Calu3 (cell line): ENCODE measurements around the gene KIF19. TPM values are rescaled to one million over a fixed set of nuclear protein-coding genes. Genes with fewer than 3 reads are reported as not detected.

ENCODE experiments used
- BruUV-seq: library from RNA; stranded (reverse); fragments of 400-500 nt; replicated peaks from 2 replicates; lab custom pipeline; 2021; lab: Mats Ljungman, UMichigan
- CTCF ChIA-PET: fragments of 300-600 bp; sonication (Branson Sonifier 250); formaldehyde crosslinking; loops from one replicate; lab custom pipeline; 2022; ENCODE audit warnings: antibody characterized with exemption; lab: Charles Lee
- DNase-seq: peaks from one replicate; pipeline ENCODE4 v3.0.0; 2022
- H3K27ac Mint-ChIP-seq: one replicate; pipeline ENCODE4 v1.8.0; 2022; ENCODE audit warnings: mixed read lengths; ENCODE audit not compliant: unreplicated experiment
- H3K27me3 Mint-ChIP-seq: one replicate; pipeline ENCODE4 v1.8.0; 2022; ENCODE audit warnings: mixed read lengths; ENCODE audit not compliant: unreplicated experiment
- H3K36me3 Mint-ChIP-seq: one replicate; pipeline ENCODE4 v1.8.0; 2022; ENCODE audit warnings: mild to moderate bottlenecking, moderate library complexity, mixed read lengths; ENCODE audit not compliant: insufficient read depth, unreplicated experiment
- H3K4me1 Mint-ChIP-seq: one replicate; pipeline ENCODE4 v1.8.0; 2022; ENCODE audit warnings: mild to moderate bottlenecking, low read depth, mixed read lengths; ENCODE audit not compliant: unreplicated experiment
- H3K4me3 Mint-ChIP-seq: one replicate; pipeline ENCODE4 v1.8.0; 2022; ENCODE audit warnings: mild to moderate bottlenecking, low read depth, moderate library complexity, mixed read lengths; ENCODE audit not compliant: unreplicated experiment
- H3K9me3 Mint-ChIP-seq: one replicate; pipeline ENCODE4 v1.8.0; 2022; ENCODE audit warnings: low read depth, mixed read lengths; ENCODE audit not compliant: unreplicated experiment
- CTCF ChIP-seq: fragments of 200-600 bp; IDR thresholded peaks from one replicate; pipeline ENCODE4 v1.8.0; 2022; ENCODE audit warnings: antibody characterized with exemption; ENCODE audit not compliant: unreplicated experiment
- intact Hi-C: fragments of 100-400 bp; cut with micrococcal nuclease; formaldehyde crosslinking; loops from one replicate; pipeline ENCODE4 v1.10.0; 2022; ENCODE audit not compliant: unreplicated experiment
- total RNA-seq: library from RNA; stranded (reverse); gene quantifications from 2 replicates; pipeline ENCODE4 v1.2.3, GENCODE V29; 2022

The KIF19 gene
- total RNA-seq, 1 experiment from 2014 or later, result not detected

GRCh38 chr17:74389084-74389753 is 63.2 kb downstream of the KIF19 start:
- Mint-ChIP-seq H3K4me3 (no peak overlapping the region), H3K27ac (no peak overlapping the region), H3K27me3 (peaks cover 27% of the 10 kb centered on the region), H3K4me1 (no peaks in the 10 kb centered on the region), H3K9me3 (no peaks in the 10 kb centered on the region), H3K36me3 (no peaks in the 10 kb centered on the region)
- no peak for TF ChIP-seq CTCF
- intact Hi-C loops, result no loop called here
- CTCF ChIA-PET, result no interaction called here
- no peak for DNase-seq
- BruUV-seq, result no TSS peak

- peaks cover 27% of the 10 kb centered on the region for H3K27me3 Mint-ChIP-seq
- DNase-seq, result no peak
- intact Hi-C loops, result no loop called here
- H3K27ac Mint-ChIP-seq, result no peak overlapping the region
- peaks cover 7% of the 10 kb centered on the region for H3K4me1 Mint-ChIP-seq
- no peak overlapping the region for H3K4me3 Mint-ChIP-seq
- no TSS peak for BruUV-seq
- TF ChIP-seq CTCF, result no peak
- no peaks in the 10 kb centered on the region for H3K36me3 Mint-ChIP-seq
- H3K9me3 Mint-ChIP-seq, result no peaks in the 10 kb centered on the region
- CTCF ChIA-PET, result interaction anchor here (0.7 kb wide), 1 partner anchor 130 kb away, joined by 4 read pairs; no protein-coding TSS in a partner anchor
Measured at GRCh38 chr17:74389937-74390679, 64.1 kb downstream of the KIF19 start.

- H3K27me3 Mint-ChIP-seq, result peaks cover 27% of the 10 kb centered on the region
- H3K27ac Mint-ChIP-seq, result no peak overlapping the region
- intact Hi-C loops, result no loop called here
- H3K4me3 Mint-ChIP-seq, result no peak overlapping the region
- no peak for DNase-seq
- H3K4me1 Mint-ChIP-seq, result peaks cover 15% of the 10 kb centered on the region
- BruUV-seq, result no TSS peak
- CTCF ChIA-PET, result interaction anchor here (0.7 to 0.8 kb wide), 2 partner anchors 22 to 131 kb away, joined by 4 read pairs; no protein-coding TSS in a partner anchor
- no peak for TF ChIP-seq CTCF
- no peaks in the 10 kb centered on the region for H3K36me3 Mint-ChIP-seq
- H3K9me3 Mint-ChIP-seq, result no peaks in the 10 kb centered on the region
Measured at GRCh38 chr17:74390680-74391653, 64.9 kb downstream of the KIF19 start.

GRCh38 chr17:74391771-74392170 is 65.7 kb downstream of the KIF19 start:
- no peaks in the 10 kb centered on the region for H3K36me3 Mint-ChIP-seq
- BruUV-seq, result no TSS peak
- H3K4me1 Mint-ChIP-seq, result peaks cover 15% of the 10 kb centered on the region
- no peak for TF ChIP-seq CTCF
- no peak overlapping the region for H3K4me3 Mint-ChIP-seq
- CTCF ChIA-PET, result interaction anchor here (0.8 kb wide), 1 partner anchor 23 kb away, joined by 4 read pairs; no protein-coding TSS in a partner anchor
- peaks cover 27% of the 10 kb centered on the region for H3K27me3 Mint-ChIP-seq
- intact Hi-C loops, result no loop called here
- no peak overlapping the region for H3K27ac Mint-ChIP-seq
- no peaks in the 10 kb centered on the region for H3K9me3 Mint-ChIP-seq
- no peak for DNase-seq
